Right lobe of liver (tissue), 6 donors: ENCODE results near the gene PADI4. TPM values are rescaled to one million over a fixed set of nuclear protein-coding genes. Genes with fewer than 3 reads are reported as not detected.

Experiments
- ATAC-seq, 4 donors: fragments of 200-7000 bp; cut with Tn5 transposase; one replicate each; pipeline ENCODE4 v1.9.1; 2020; ENCODE audit warnings: mild to moderate bottlenecking in 4 of 4, moderate library complexity in 4 of 4
- DNase-seq, 3 donors: peaks; one replicate each; pipeline ENCODE4 v3.0.0-alpha.2; 2020
- H3K27ac ChIP-seq, 3 donors: fragments of 200-600 bp; one replicate each; pipeline ENCODE4 v1.8.0; 2022
- H3K27me3 ChIP-seq, 2 donors: fragments of 200-600 bp; one replicate each; pipeline ENCODE4 v1.8.0; 2022
- H3K36me3 ChIP-seq, 4 donors: fragments of 200-600 bp; sonication (generic) in 1 of 4; one replicate each; pipeline versions ENCODE4 v1.5.1 to v1.8.0; 2017 to 2022; ENCODE audit warnings: control low read depth in 1 of 4
- H3K4me1 ChIP-seq, 4 donors: fragments of 200-600 bp; sonication (generic) in 1 of 4; one replicate each; pipeline versions ENCODE4 v1.5.1 to v1.8.0; 2017 to 2022; ENCODE audit warnings: control low read depth in 1 of 4
- H3K4me3 ChIP-seq, 3 donors: fragments of 200-600 bp; one replicate each; pipeline ENCODE4 v1.8.0; 2022
- H3K9me3 ChIP-seq, 4 donors: fragments of 200-600 bp; sonication (generic) in 1 of 4; one replicate each; pipeline versions ENCODE4 v1.5.1 to v1.8.0; 2017 to 2022; ENCODE audit warnings: control low read depth in 1 of 4
- POLR2A ChIP-seq: fragments of 450-650 bp; IDR thresholded peaks from one replicate; pipeline ENCODE4 v1.6.1; 2017; ENCODE audit warnings: antibody characterized with exemption, mild to moderate bottlenecking
- WGBS: methylation state at CpG from one replicate; pipeline ENCODE4 v1.1.6; 2018; ENCODE audit warnings: low coverage, low lambda C conversion rate; ENCODE audit not compliant: insufficient coverage; ENCODE audit errors: missing lambda C conversion rate; 5-methylcytosine and 5-hydroxymethylcytosine counted together
- intact Hi-C, 2 donors: fragments of 100-400 bp; cut with DNase I; formaldehyde crosslinking; loops; one replicate each; pipeline versions ENCODE4 v1.11.2 to v1.14.1; 2022
- total RNA-seq, 6 experiments: library from RNA; depleted of rRNA in 2 of 6; stranded (reverse); fragments of >200 nt in 2 of 6; fragmentation: NEBNext Ultra II Directional in 3 of 6; extraction: Animal tissue kit (Norgen Biotek cat#: 25700) in 3 of 6; gene quantifications; one replicate each; pipeline versions ENCODE4 v1.1.0 to v1.2.4, GENCODE V29; 2016 to 2023
- TF ChIP-seq, protein P1 (sequence below), 4 donors: fragments of 200-600 bp in 3 of 4; fragments of 450-650 bp in 1 of 4; IDR thresholded peaks; one replicate each; pipeline versions ENCODE4 v1.5.1 to v1.8.0; 2016 to 2022; ENCODE audit warnings: antibody characterized with exemption in 4 of 4, mild to moderate bottlenecking in 2 of 4
- donor health status: DM: no; HTN: yes; CAD: no.
- donor health status: DM: no; HTN: no; CAD: no.
- donor health status: DM: no; HTN: no; CAD: no.
- donor health status: DM: no; HTN: yes; CAD: no.
- donor health status: DM: no; HTN: yes; CAD: no.

Gene PADI4
- total RNA-seq, 6 experiments from 2014 or later: 0.12 to 4.7 (median 1.4) TPM

DNA sequence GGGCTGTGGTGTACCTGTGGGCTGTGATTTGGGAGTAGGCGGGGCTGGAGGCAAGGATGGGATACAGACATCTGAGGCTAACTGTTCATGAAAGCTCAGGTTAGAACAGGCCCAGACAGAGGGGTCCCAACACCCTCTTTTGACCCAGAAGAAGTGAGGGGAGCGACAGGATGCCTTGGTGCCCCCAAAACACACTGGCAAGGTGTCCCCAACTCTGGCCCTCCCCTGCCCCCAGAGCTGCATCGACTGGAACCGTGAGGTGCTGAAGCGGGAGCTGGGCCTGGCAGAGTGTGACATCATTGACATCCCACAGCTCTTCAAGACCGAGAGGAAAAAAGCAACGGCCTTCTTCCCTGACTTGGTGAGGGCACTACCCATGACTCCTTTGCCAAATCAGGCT lies 27.6 kb upstream of the PADI4 start:
- intact Hi-C loops: no loop called here
- Histone ChIP-seq H3K36me3 (no peaks in the 10 kb centered on the region), H3K27ac (no peak overlapping the region), H3K4me3 (no peak overlapping the region), H3K27me3 (no peaks in the 10 kb centered on the region), H3K4me1 (no peaks in the 10 kb centered on the region), H3K9me3 (no peaks in the 10 kb centered on the region)
- TF ChIP-seq, protein P1, sequence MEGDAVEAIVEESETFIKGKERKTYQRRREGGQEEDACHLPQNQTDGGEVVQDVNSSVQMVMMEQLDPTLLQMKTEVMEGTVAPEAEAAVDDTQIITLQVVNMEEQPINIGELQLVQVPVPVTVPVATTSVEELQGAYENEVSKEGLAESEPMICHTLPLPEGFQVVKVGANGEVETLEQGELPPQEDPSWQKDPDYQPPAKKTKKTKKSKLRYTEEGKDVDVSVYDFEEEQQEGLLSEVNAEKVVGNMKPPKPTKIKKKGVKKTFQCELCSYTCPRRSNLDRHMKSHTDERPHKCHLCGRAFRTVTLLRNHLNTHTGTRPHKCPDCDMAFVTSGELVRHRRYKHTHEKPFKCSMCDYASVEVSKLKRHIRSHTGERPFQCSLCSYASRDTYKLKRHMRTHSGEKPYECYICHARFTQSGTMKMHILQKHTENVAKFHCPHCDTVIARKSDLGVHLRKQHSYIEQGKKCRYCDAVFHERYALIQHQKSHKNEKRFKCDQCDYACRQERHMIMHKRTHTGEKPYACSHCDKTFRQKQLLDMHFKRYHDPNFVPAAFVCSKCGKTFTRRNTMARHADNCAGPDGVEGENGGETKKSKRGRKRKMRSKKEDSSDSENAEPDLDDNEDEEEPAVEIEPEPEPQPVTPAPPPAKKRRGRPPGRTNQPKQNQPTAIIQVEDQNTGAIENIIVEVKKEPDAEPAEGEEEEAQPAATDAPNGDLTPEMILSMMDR (IDR thresholded peaks at IDR 0.05): no peak
- TF ChIP-seq POLR2A: no peak
- no peak for DNase-seq
- WGBS: 50% methylated on average over 1 of the region's 7 CpGs
- no peak for ATAC-seq

DNA sequence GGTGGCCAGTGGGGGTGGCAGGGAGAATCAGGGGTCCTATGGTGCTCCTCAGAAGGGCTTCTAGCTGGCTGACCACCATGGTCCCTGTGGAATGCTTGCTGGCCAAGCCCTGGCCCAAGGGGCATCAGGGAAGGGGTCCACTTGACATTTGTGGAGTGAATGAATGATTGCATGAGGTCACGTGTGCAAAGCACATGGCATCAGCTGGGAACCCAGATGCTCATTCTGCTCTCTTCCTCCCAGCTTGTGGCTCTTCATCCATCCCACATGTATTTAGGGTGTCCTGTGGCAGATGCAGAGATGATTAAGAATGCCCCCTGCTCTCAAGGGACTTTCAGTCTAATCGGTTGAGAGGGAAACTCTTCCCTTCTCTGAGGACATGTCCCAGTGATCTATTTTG lies 27.1 kb upstream of the PADI4 start:
- DNase-seq (no peak), ATAC-seq (no peak)
- Histone ChIP-seq H3K9me3 (no peaks in the 10 kb centered on the region), H3K36me3 (no peaks in the 10 kb centered on the region), H3K27me3 (no peaks in the 10 kb centered on the region), H3K27ac (no peak overlapping the region), H3K4me1 (no peaks in the 10 kb centered on the region), H3K4me3 (no peak overlapping the region)
- 38% methylated on average over 1 of the region's 2 CpGs for WGBS
- intact Hi-C loops: no loop called here
- no peak for TF ChIP-seq POLR2A
- TF ChIP-seq, protein P1 (IDR thresholded peaks at IDR 0.05): no peak

DNA sequence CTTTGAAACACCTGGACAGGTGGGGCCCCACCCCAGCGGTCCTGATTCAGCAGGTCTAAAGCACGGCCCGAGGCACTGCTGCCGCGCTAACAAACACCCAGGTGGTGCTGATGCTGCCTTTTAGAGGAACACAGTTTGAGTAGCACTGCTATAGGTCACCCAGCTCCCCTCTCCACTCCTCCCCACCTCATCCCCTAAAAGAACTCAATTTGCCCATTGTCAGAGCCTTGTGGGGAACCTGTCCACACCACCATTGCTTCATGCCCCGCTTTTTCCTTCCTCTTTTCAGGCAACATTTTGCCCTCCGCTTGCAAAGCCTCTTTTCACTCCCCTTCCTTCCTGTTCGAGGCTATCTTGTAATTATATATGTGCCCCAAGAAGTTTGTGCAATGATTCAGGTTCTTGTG lies 26.2 kb upstream of the PADI4 start:
- no peak for TF ChIP-seq POLR2A
- TF ChIP-seq, protein P1 (IDR thresholded peaks at IDR 0.05): no peak
- H3K4me3 ChIP-seq: no peak overlapping the region
- no peak for DNase-seq
- WGBS: 41% methylated on average over 4 of the region's 8 CpGs
- no peaks in the 10 kb centered on the region for H3K36me3 ChIP-seq
- H3K27me3 ChIP-seq: no peaks in the 10 kb centered on the region
- intact Hi-C loops: no loop called here
- no peaks in the 10 kb centered on the region for H3K9me3 ChIP-seq
- no peak overlapping the region for H3K27ac ChIP-seq
- no peaks in the 10 kb centered on the region for H3K4me1 ChIP-seq
- ATAC-seq: peak in 2 of 4 donors; percentile 33 to 40

DNA sequence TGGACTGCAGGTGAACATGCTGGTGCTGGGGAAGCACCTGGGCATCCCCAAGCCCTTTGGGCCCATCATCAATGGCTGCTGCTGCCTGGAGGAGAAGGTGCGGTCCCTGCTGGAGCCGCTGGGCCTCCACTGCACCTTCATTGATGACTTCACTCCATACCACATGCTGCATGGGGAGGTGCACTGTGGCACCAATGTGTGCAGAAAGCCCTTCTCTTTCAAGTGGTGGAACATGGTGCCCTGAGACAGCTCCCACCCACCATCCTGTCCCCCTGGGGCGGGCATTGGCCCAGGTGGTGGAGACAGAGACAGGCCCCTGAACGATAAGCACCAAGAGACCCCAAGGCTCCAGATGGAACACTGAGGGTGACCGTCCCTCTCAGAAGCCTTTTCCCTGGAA lies 25.2 kb upstream of the PADI4 start:
- intact Hi-C loops: no loop called here
- H3K27me3 ChIP-seq: no peaks in the 10 kb centered on the region
- no peak overlapping the region for H3K4me3 ChIP-seq
- no peak for ATAC-seq
- H3K36me3 ChIP-seq: no peaks in the 10 kb centered on the region
- no peak for DNase-seq
- no peaks in the 10 kb centered on the region for H3K9me3 ChIP-seq
- H3K4me1 ChIP-seq: no peaks in the 10 kb centered on the region
- no CpG with 5 or more reads among the region's 5 CpGs for WGBS
- no peak overlapping the region for H3K27ac ChIP-seq
- TF ChIP-seq, protein P1 (IDR thresholded peaks at IDR 0.05): no peak
- no peak for TF ChIP-seq POLR2A

DNA sequence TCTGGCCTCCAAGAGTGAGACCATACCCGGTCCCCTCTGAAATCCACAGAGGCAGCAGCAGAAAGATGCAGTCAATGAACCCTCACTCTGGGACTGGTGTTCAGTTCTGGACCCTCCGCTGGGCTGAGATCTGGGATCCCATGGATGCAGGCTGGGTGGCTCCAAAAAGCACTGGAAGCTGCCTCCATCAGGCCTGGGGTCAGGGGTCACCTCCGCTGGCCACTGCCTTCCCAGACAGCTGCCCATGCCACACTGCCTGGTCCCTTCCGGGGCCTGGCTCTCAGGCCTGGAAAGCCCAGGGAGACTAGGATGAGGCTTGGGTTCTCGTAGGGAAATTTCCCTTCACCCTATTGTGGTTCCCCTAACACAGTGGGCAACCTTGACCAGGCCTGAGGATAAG lies 21.4 kb upstream of the PADI4 start:
- DNase-seq: no peak
- H3K27me3 ChIP-seq: no peaks in the 10 kb centered on the region
- H3K4me1 ChIP-seq: no peaks in the 10 kb centered on the region
- 93% methylated on average over 2 of the region's 5 CpGs for WGBS
- intact Hi-C loops: no loop called here
- no peak for ATAC-seq
- H3K9me3 ChIP-seq: no peaks in the 10 kb centered on the region
- H3K27ac ChIP-seq: no peak overlapping the region
- no peak overlapping the region for H3K4me3 ChIP-seq
- H3K36me3 ChIP-seq: no peaks in the 10 kb centered on the region
- TF ChIP-seq, protein P1 (IDR thresholded peaks at IDR 0.05): no peak
- TF ChIP-seq POLR2A: no peak
